ENCODE data around the gene TMEM270. TPM values are rescaled to one million over a fixed set of nuclear protein-coding genes. Genes with fewer than 3 reads are reported as not detected.

Gene TMEM270
- total and polyA plus RNA-seq, 2 of the 8 experiments (the other 6 are each of a cell fraction or from before 2014, with no cell fraction given): 0.26 TPM; not detected in 1

DNA sequence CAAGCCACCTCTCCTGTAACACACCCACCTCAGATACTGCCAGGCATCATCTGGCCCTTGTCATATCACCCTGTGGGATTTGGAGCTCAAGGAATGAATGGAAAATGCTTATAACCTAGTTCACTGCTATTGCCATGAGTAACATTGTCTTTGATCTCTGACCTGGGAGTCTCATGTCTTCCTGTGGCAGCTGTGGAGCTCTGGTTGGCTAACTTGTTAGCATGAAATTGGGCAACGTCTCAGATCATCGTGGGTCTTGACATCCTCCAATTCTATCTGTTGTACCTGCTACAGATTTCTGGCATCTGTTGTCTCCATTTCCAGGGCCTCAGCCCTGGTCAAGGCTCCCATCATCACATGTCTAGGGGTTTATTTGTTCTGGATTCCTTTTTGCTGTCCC lies 2.2 kb upstream of the TMEM270 start (continued):
- TF ChIP-seq, protein P1, sequence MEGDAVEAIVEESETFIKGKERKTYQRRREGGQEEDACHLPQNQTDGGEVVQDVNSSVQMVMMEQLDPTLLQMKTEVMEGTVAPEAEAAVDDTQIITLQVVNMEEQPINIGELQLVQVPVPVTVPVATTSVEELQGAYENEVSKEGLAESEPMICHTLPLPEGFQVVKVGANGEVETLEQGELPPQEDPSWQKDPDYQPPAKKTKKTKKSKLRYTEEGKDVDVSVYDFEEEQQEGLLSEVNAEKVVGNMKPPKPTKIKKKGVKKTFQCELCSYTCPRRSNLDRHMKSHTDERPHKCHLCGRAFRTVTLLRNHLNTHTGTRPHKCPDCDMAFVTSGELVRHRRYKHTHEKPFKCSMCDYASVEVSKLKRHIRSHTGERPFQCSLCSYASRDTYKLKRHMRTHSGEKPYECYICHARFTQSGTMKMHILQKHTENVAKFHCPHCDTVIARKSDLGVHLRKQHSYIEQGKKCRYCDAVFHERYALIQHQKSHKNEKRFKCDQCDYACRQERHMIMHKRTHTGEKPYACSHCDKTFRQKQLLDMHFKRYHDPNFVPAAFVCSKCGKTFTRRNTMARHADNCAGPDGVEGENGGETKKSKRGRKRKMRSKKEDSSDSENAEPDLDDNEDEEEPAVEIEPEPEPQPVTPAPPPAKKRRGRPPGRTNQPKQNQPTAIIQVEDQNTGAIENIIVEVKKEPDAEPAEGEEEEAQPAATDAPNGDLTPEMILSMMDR (IDR thresholded peaks at IDR 0.05; ENCODE audit: control extremely low read depth in 1 of 3, insufficient read depth in 1 of 3, low read depth in 1 of 3, low read length in 3 of 3): no peak
- TF ChIP-seq PHF8 (conservative IDR thresholded peaks at IDR 0.05; ENCODE audit: low read depth, low read length): no peak
